Measurements from ENCODE around the gene KDM4B.

GRCh38 chr19:5112175-5112574 lies 143.3 kb downstream of the KDM4B start:
- TF ChIP-seq EZH2 (IDR thresholded peaks at IDR 0.05; ENCODE audit: borderline replicate concordance, low read depth, low read length) (no peak), RBM39 (optimal IDR thresholded peaks at IDR 0.05; ENCODE audit: low read depth, low read length) (no peak), POLR2AphosphoS5 (IDR thresholded peaks at IDR 0.05; ENCODE audit: control insufficient read depth, insufficient read depth, low read depth, low read length) (no peak), FOXA3 (CRISPR knock-in tag; conservative IDR thresholded peaks at IDR 0.05 in 1 of 2, IDR thresholded peaks at IDR 0.05 in 1 of 2) (no peak), JUN (IDR thresholded peaks at IDR 0.05; ENCODE audit: borderline replicate concordance, low read depth, low read length) (no peak), JUN (CRISPR knock-in tag; IDR thresholded peaks at IDR 0.05; ENCODE audit: borderline replicate concordance) (no peak), ZNF274 (IDR thresholded peaks at IDR 0.05; ENCODE audit: borderline replicate concordance, low read depth, low read length) (no peak), ZNF384 (IDR thresholded peaks at IDR 0.05; ENCODE audit: low read depth, low read length) (no peak), TARDBP (IDR thresholded peaks at IDR 0.05) (no peak), UBTF (IDR thresholded peaks at IDR 0.05; ENCODE audit: borderline replicate concordance in 1 of 2, low read depth in 2 of 2, low read length in 2 of 2) (no peak), KAT2B (IDR thresholded peaks at IDR 0.05; ENCODE audit: low read depth, low read length) (no peak), CREB1 (IDR thresholded peaks at IDR 0.05) (no peak), CREB1 (CRISPR knock-in tag; IDR thresholded peaks at IDR 0.05) (no peak), ZNF639 (CRISPR knock-in tag; conservative IDR thresholded peaks at IDR 0.05 in 1 of 2, IDR thresholded peaks at IDR 0.05 in 1 of 2) (no peak), TBL1XR1 (IDR thresholded peaks at IDR 0.05; ENCODE audit: low read length in 2 of 2) (no peak)
